AG08395 (cell line): ENCODE measurements around the gene PTPN18.
A peak's percentile ranks its signal among the peaks of the same experiment; 100 is the strongest.
"Not testable (repeated sequence)": the region's sequence is repeated elsewhere in the genome, so short reads cannot be mapped to it uniquely, and the experiment has no call there.

ENCODE experiments used
- DNase-seq: peaks from one replicate; pipeline ENCODE4 v3.0.0; 2012; ENCODE audit warnings: mixed read lengths, low spot score

PTPN18 gene

DNA sequence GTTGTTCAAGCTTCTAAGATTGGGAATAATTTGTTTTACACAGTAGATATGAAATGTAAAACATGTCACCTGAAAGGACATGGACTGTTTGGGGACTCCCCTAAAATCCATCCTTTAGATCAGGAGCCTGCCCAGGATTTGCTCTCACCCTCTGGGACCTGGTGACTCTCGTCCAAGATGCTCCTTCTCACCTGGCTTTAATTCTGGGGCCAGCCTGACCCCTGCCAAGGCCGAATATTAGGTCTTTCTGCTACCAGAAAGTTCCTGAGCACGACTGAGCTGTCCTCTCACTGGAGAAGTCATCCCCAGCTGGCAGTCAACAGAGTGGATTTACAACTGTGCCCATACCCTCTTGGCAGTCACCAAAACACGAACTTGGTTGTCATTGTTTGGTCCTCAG is 25.3 kb downstream of the PTPN18 start:
- DNase-seq, result no peak

DNA sequence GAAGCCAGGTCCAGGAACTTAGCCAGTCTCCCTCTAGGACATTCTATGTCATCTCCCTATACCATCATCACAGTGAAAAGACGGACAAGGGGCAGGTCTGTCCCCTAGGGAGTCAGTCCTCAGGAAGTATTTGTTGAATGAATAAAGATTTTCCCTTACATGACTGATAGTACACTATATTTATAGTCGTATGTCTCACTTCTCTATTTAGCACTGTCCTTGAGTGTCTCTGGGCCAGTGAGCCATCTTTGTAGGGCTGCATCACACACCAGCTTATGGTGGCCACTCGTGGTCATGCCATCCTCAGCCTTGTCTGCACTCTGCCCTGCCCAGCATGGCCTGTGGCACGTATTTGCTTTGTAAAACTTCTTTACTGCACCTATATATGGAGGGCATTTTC is 25.8 kb downstream of the PTPN18 start:
- DNase-seq, result no peak

DNA sequence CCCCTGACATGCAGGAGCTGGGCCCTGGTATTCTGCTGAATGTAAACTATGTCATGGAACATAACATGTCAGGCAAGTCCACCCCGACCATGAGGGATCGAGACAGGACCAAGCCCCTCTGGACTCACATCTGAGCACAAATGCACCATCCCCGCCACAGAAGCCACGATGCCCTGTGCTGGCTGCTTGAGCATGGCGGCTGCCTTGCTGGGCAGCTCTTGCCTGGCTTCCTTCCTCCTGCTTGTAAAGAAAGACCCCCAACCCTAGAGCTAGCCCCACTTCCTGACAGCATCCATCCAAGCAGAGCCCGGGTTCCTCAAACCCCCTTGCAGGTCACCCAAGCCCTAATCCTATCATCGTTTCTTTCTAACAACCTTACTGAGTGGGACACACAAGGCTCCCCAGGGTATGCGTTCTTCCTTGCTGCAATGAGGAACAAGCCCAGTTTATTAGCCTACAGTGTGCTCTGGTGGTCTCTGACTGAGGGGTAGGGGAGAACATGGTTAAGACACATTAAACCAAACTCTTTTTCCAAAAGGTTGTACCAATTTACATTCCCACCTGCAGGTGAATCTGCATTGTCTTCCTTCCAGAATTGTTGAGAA is 26.6 kb downstream of the PTPN18 start:
- no peak for DNase-seq

DNA sequence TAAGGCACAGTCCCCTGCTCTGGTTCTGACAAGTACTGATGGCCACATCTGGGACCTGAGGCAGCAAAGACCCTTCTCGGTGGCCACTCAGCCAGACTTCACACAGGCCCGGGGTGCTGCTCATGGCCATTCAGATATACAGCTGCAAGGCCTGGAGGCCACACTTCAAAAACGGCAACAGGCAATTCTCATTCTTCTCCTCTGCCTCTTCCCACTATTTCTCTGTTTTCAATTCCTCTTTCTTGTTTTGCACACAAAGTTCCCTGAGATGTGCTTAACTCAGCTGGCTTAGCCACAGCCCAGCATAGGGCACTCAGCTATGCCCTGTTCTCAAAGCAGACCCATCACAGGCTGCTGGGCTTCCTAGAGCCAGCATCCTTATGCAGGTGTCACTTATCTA is 29.9 kb downstream of the PTPN18 start:
- DNase-seq, result no peak

DNA sequence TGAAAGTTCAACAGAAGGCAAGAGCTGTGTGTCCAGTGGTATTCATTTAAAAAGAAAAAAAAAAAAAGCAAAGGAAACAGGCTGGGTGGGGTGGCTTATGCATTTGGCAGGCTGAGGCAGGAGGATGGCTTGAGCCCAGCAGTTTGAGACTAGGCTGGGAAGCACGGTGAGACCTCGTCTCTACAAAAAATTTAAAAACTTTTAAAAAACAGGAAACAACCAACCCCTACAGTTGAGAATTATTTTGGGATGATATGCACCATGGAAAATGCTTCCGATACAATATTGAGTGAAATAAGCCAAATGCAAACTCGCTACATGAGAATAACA is 31.2 kb downstream of the PTPN18 start:
- DNase-seq, result no peak

DNA sequence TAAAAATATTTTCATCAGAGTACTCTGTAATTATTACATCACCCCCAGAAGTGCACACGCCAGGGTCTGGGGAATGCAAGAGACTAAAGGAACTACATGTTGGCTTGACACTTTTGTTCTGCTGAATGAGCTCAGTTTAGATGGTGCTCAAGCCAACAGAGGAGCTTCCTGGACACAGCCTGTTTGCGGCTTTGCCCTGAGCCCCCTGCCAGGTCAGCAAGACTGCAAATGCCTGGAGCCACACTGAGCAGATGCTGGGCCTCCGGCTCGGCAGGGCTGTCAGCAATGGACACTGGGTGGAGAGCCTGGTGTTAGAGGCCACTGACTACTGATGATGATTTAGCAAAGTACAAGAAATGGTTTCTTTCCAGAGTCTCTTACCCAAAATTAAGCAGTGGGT is 31.9 kb downstream of the PTPN18 start:
- no peak for DNase-seq

DNA sequence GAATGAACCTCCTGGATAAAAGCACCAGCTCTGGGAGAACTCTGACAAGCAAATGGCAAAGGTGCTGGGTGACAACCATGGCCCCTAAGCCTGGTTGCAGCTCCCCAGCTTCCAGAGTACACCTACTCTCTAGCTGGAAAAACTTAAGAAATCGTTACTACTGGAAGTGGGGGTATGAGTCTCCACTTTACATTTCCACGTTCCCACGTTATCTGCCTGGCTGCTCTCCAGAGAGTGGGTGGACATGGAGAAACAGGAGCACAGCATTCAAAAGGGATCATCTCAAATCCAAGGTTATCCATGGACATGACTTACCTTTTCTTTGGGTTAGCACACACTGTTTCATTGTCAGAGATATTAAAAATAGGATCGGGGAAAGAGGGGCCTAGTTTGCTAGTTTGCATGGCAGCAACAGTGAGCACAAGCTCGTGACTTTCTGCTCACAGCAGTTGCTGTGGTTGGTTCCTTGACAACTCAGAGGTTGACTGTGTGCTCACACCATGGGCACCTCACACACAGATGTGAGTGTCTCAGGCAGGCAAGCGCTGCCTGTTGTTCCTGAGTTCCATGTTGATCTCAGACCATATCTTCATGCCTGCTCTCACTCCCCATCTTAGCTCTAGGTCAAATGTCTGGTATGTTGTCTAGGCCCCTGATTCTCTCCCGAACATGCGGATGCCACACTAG is 32.5 kb downstream of the PTPN18 start:
- DNase-seq, result no peak

DNA sequence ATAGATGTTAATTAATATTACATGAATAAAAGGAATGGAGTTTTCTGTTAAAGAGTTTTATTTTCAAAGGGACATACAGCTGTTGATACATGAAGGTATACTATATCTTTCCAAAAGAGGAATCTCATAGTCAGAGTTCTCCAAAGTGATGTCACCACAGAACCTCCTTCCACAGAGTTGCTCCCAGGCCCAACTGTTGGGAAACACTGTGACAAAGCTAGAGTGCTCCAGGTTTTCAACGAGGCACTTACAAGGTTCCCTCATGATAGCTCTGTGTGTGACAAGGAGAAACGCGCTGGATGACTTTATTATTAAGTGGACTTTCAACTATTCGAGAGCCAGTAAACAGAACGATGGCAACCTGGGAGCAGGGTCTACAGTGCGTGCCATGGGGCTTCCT is 33.5 kb downstream of the PTPN18 start:
- no peak for DNase-seq

DNA sequence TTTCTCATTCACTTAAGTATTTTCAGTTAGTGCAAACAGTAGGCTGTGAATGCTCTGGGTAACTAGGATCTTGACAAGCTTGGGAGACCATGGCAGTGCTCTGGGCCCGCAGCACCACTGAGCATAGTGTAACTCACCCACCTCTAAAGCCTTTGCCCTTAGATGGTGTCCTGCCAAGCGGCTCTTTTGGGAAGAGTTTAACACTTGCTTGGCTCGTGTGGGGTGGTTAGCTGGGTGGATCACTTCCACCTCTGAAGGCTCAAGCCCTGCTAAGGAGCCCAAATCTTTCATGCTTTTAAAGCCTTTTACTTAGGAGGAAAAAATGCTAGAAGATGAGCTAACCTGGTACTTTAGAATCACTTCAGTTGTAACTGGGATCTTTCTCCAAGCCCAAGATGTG is 33.9 kb downstream of the PTPN18 start:
- DNase-seq, result no peak

DNA sequence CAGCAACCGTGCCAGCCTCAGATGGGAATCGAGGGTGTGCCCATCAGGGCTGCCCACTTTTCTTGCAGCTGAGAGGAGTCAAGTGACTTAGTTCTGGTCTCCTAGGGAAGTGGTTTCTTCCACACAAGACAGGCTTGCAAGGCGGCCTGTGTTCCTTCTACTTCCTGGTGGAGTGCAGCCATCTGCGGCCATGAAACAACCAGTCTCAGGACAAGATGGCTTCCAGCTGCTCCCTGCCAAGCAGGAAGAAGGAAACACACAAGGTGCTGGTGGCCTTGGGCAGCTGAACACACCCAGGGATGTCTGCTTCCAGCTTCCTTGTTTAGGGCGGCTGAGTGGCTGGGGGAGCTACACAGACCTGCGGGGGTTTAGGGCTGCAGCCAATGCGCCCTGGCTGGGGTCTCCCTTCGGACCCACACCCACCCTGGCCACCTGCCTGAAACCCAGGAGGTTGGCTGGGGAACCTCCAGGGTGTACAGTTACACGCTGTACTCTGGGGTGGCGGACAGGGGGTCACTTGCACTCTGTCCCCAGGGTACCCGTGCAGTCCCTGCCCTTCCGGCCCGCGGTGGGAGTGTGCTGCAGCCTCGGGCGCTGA is 34.7 kb downstream of the PTPN18 start:
- no peak for DNase-seq

DNA sequence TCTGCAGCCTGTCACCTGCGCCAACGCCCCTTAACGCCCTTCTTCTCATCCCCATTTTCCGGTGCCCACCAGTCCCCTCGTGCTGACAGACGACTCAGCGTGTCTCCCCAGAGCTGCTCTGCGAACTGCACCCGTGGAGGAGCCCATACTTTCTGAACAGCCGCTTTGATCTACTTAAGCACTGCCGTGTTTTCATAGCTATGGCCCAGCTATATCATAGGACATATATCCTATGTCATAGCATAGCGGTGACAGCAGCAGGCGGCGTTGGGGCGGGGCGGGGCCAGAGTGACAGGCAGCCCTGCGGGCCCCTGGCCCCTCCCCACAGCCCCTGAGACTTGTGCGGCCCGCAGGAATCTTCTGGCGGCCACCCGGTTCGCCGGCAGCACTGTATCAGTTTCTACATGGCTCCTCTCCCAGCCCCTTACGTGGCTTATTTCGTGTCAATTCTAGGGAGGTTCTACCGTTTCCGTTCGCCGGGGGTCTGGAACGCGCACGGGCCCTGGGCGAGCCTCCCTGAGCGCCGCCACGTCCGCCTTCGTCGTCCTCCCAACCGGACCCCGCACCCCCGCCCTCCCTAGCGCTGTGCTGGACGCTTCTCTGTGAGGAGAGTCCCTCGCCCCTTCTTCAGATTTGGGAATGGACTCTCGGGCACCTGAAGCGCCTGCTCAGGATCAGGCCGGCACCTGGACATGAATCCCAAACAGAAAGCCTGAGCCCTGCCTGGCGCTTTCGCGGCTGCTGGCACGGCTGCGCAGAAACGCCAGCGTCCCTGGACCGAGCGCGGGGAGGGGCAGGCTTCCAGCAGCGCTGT is 35.4 kb downstream of the PTPN18 start:
- DNase-seq, result peak; percentile 85

DNA sequence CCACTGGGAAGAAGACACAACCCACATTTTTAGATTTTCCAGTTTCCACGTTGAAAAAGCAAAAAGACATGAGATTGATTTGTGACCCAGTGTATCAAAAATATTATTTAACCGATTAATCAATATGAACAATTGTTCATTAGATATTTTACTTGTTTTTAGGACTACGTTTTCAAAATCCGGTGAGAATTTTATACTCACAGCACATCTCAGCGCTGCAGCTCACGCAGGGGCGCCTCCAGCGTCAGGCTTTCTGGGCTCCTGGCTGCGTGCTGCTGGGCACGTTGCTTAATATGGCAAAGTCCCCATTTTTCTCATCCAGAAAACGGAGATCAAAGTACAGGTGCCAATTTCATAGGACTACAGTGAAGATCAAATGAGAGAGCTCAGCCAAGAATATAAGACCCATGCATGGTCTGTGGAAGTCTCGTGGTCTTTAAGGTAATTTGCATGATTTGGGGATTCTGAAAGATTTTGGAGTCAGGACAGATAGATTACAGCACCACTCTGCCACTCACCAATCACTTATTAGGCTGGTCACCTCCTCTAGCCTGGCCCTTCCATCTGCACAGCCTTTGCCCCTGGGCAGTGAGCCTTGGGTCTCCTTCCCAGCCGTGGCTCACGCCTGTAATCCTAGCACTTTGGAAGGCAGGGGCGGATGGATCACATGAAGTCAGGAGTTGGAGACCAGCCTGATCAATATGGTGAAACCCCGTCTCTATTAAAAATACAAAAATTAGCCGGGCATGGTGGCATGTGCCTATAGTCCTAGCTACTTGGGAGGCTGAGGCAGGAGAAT is 36.2 kb downstream of the PTPN18 start:
- DNase-seq, result peak; percentile 20

DNA sequence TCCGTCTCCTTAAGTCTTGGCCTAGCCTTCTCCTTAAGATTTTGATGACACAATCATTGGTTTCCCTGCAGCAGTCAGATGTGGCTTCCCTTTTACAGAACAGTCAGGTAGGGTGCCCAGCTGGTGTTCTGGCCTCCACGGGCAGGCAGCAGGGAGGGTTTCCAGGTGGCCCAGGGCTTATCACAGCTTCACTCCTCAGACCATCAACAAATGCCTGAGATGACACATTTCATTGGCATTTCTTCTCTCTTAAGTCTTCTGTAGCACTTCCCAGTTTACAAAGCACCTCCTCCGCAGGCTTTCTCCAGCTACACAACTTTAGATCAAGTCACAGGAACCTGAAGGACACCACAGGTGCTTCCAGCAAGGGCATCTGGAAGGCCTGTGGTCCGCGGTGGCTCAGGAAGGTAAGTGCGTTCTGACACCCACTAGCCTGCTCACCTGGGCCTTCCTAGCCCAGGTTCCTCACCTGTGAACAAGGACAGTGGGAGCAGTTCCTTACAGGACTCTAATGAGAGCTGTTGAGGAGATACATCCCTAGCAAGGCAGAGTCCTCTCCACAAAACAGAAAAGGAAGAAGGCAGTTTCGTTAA is 37.6 kb downstream of the PTPN18 start:
- DNase-seq, result no peak

DNA sequence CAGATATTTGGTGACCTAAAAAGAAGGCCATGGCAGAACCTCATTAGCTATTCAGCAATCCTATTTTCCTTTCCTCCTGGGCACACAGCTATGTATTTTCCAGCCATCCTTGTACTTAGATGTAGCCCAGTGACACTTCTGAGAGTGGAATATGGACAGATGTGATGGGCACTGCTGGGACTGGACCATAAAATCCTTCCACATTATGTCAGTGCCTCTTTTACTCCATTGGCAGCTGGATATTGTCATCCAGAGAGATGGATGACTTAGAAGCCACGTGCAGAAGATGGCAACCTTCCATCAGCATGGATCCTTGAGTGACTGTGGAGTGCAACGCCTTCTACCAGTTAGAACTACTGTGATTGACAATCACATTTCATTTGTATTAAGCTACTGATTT is 50.4 kb downstream of the PTPN18 start:
- not testable (repeated sequence) for DNase-seq

DNA sequence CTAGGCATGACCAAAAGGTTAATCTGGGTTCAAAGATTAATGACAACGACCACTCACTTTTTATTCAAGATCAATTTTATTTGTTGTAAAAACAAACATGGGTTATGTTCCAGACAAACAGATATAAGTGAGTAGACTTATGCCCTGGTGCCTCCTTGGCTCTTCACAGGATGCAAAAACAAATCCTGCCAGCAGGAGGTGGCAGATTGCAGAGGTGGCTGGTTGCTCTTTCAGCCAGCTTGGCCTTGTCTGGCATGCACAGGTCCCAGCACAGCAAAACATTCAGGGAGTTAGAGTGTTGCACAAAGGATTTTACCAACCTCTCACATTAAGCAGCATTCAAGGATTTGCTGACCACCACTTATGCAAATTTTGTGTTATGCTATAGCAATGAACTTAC is 60.8 kb downstream of the PTPN18 start:
- not testable (repeated sequence) for DNase-seq

DNA sequence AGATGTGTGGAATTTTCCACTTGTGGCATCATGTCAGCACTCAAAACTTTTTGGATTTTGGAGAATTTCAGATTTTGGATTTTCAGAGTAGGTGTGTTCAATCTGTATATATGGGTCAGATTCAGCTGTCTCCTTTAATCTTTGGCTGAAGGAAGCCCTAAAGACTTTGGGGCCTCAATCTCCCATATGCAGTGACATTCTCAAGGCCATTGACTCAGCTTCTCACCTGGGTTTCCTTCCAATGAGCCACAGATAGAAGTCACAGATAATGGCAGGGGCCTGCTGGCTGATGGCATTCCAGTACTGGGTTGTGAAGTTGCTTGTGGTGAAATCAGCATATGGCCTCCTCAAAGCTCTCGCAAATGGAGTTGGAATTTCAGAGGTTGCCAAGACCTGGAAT is 63.0 kb downstream of the PTPN18 start:
- DNase-seq, result not testable (repeated sequence)
